ENCODE data around the gene USP24.
"Not testable (repeated sequence)": the region's sequence is repeated elsewhere in the genome, so short reads cannot be mapped to it uniquely, and the experiment has no call there.

The USP24 gene

GRCh38 chr1:55215194-55216021 lies at the start of gene USP24:
Gene USP24, minus strand, starts transcription at chr1:55215364. Its CDS starts 251 bp downstream, at chr1:55215113.
- DNase-seq: peak; percentile 83

- DNase-seq: no peak
Measured at GRCh38 chr1:55262822-55263221, 47.7 kb upstream of the USP24 start.

GRCh38 chr1:55259911-55260609 lies 44.9 kb upstream of the USP24 start:
- DNase-seq: peak; percentile 60

GRCh38 chr1:55257958-55258357 lies 42.8 kb upstream of the USP24 start:
- peak; percentile 75 for DNase-seq

GRCh38 chr1:55255901-55256300 lies 40.7 kb upstream of the USP24 start:
- no peak for DNase-seq

- no peak for DNase-seq
Measured at GRCh38 chr1:55252942-55253589, 37.9 kb upstream of the USP24 start.

GRCh38 chr1:55250399-55251075 lies 35.4 kb upstream of the USP24 start:
- DNase-seq: no peak

GRCh38 chr1:55249646-55250398 lies 34.7 kb upstream of the USP24 start:
- no peak for DNase-seq

GRCh38 chr1:55246896-55247295 lies 31.7 kb upstream of the USP24 start:
- no peak for DNase-seq

GRCh38 chr1:55246331-55246730 lies 31.2 kb upstream of the USP24 start:
- no peak for DNase-seq

GRCh38 chr1:55245781-55246180 lies 30.6 kb upstream of the USP24 start:
- DNase-seq: no peak

- DNase-seq: no peak
Measured at GRCh38 chr1:55244476-55245099, 29.4 kb upstream of the USP24 start.

GRCh38 chr1:55243655-55244054 lies 28.5 kb upstream of the USP24 start:
- no peak for DNase-seq

- DNase-seq: no peak
Measured at GRCh38 chr1:55239548-55239947, 24.4 kb upstream of the USP24 start.

- DNase-seq: no peak
Measured at GRCh38 chr1:55235722-55236121, 20.6 kb upstream of the USP24 start.

GRCh38 chr1:55234016-55234415 lies 18.9 kb upstream of the USP24 start:
- no peak for DNase-seq

GRCh38 chr1:55233145-55233777 lies 18.1 kb upstream of the USP24 start:
- DNase-seq: no peak

GRCh38 chr1:55232448-55233144 lies 17.4 kb upstream of the USP24 start:
- no peak for DNase-seq

- no peak for DNase-seq
Measured at GRCh38 chr1:55231745-55232144, 16.6 kb upstream of the USP24 start.

- no peak for DNase-seq
Measured at GRCh38 chr1:55230659-55231058, 15.5 kb upstream of the USP24 start.

GRCh38 chr1:55229726-55230125 lies 14.6 kb upstream of the USP24 start:
- not testable (repeated sequence) for DNase-seq

All from CD4-positive, alpha-beta T cell treated with Interleukin-15 for 1 hour (primary cell).